Measurements from ENCODE around the gene SMTNL2. TPM values are rescaled to one million over a fixed set of nuclear protein-coding genes. Genes with fewer than 3 reads are reported as not detected.
"Not testable (repeated sequence)": the region's sequence is repeated elsewhere in the genome, so short reads cannot be mapped to it uniquely, and the experiment has no call there.

Gene SMTNL2
- total and polyA plus RNA-seq, 10 donors: 0.22 to 1.5 (median 0.80) TPM

DNA sequence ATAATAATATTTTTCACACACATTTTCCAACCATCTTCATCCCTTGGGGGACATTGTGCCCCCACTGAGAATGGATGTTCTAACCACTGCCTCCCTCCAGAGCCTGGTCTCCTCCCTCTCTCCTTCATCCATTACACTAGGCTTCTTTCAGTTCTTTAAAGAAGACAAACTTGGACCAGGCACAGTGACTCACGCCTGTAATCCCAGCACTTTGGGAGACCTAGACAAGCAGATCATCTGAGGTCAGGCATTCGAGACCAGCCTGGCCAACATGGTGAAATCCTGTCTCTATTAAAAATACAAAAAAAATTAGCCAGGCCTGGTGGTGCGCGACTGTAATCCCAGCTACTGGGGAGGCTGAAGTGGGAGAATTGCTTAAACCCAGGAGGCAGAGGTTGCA lies 50.6 kb downstream of the SMTNL2 start:
- WGBS, 5 donors: 63 to 80% (median 69%) methylated on average over 4 of the region's 4 CpGs
- Histone ChIP-seq H3K36me3 (no peaks in the 10 kb centered on the region), H3K27ac (no peak overlapping the region), H3K9me3 (no peaks in the 10 kb centered on the region), H3K4me1 (peaks cover 7 to 37% (median 29%) of the 10 kb centered on the region in 6 donors), H3K4me3 (no peak overlapping the region), H3K27me3 (replicated peaks in 1 of 7) (peaks cover 0 to 50% (median 11%) of the 10 kb centered on the region in 7 donors)
- no peak for DNase-seq
- TF ChIP-seq POLR2AphosphoS5 (IDR thresholded peaks at IDR 0.05) (no peak), POLR2A (IDR thresholded peaks at IDR 0.05) (no peak)
- TF ChIP-seq, protein P1, sequence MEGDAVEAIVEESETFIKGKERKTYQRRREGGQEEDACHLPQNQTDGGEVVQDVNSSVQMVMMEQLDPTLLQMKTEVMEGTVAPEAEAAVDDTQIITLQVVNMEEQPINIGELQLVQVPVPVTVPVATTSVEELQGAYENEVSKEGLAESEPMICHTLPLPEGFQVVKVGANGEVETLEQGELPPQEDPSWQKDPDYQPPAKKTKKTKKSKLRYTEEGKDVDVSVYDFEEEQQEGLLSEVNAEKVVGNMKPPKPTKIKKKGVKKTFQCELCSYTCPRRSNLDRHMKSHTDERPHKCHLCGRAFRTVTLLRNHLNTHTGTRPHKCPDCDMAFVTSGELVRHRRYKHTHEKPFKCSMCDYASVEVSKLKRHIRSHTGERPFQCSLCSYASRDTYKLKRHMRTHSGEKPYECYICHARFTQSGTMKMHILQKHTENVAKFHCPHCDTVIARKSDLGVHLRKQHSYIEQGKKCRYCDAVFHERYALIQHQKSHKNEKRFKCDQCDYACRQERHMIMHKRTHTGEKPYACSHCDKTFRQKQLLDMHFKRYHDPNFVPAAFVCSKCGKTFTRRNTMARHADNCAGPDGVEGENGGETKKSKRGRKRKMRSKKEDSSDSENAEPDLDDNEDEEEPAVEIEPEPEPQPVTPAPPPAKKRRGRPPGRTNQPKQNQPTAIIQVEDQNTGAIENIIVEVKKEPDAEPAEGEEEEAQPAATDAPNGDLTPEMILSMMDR (IDR thresholded peaks at IDR 0.05 in 8 of 11, conservative IDR thresholded peaks at IDR 0.05 in 3 of 11): no peak
- intact Hi-C loops (cut with DNase I; ENCODE audit: low total_unique reads): no loop called here

DNA sequence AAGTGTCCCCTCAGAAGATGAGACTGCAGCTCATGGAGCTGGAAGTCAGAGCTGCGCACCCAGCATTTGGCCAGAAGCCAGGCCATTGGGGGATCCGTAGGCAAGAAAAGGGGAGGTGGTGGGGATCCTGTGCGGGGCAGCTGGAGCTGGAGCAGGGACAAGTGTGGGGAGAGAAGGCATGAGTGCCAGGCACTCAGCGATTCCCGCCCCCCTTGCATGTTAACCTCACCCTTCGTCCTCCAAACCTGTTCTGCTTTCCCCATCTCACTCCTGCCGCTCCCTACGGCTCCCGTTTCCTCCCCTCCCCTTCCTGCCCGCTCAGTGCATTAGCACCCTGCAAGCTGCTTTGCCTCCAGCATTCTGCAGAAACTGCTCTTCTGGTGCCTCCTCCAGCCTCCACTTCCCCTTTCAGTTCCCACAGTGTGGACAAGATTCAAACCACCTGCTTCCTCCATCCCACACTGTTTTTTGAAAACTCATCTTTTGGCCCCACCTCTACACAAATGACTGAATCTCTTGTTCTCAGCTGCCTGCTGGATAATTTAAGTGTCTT lies 51.6 kb downstream of the SMTNL2 start:
- Histone ChIP-seq H3K4me1 (peaks cover 7 to 44% (median 29%) of the 10 kb centered on the region in 6 donors), H3K9me3 (no peaks in the 10 kb centered on the region), H3K27me3 (replicated peaks in 1 of 7) (peaks cover 0 to 59% (median 11%) of the 10 kb centered on the region in 7 donors), H3K27ac (no peak overlapping the region), H3K36me3 (no peaks in the 10 kb centered on the region), H3K4me3 (peak overlapping the region in 4 of 8 donors; percentile 15 to 57 (median 22))
- intact Hi-C loops (cut with DNase I; ENCODE audit: low total_unique reads): no loop called here
- TF ChIP-seq POLR2AphosphoS5 (IDR thresholded peaks at IDR 0.05): peak in 1 of 3 donors; percentile 35
- TF ChIP-seq POLR2A (IDR thresholded peaks at IDR 0.05): no peak
- 0 to 9% (median 2%) methylated on average over 10 of the region's 10 CpGs for WGBS, 5 donors
- no peak for DNase-seq

DNA sequence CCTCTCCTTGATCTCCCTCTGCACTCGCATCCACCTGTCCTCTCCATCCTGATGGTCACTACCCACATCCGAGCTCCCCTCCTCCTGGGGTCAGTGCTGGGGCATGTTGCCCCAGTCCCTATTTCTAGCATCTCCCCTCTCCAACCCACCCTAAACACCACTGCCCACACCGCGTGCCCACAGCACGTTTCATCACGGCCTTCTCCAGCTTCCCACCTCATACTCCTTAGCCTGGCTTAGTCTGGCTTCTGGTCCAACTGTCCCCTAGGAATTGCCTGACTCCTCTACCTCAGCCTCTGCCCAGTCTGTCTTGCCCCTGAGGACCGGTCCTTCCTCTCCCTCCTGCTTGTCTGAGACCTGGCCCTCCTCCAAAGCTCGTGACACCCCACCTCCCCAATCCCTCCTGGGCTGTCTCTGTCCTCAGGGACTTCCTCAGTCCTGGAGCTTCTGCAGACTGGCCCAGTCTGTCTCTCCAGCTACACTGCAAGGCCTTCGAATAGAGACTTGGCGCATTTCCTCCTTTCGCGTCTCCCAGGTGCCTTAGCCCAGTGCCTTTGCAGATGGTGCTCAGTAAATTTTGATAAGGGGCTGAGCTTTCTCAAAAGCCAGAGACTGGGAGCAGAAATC lies 52.3 kb downstream of the SMTNL2 start:
- 36 to 58% (median 43%) methylated on average over 12 of the region's 12 CpGs for WGBS, 5 donors
- Histone ChIP-seq H3K36me3 (no peaks in the 10 kb centered on the region), H3K4me3 (peak overlapping the region in 1 of 8 donors; percentile 57), H3K27ac (no peak overlapping the region), H3K27me3 (replicated peaks in 1 of 7) (peaks cover 0 to 66% (median 17%) of the 10 kb centered on the region in 7 donors), H3K4me1 (peaks cover 7 to 50% (median 34%) of the 10 kb centered on the region in 6 donors), H3K9me3 (no peaks in the 10 kb centered on the region)
- no peak for DNase-seq
- intact Hi-C loops (cut with DNase I; ENCODE audit: low total_unique reads): no loop called here
- TF ChIP-seq POLR2A (IDR thresholded peaks at IDR 0.05) (no peak), POLR2AphosphoS5 (IDR thresholded peaks at IDR 0.05) (no peak)
- TF ChIP-seq, protein P1 (IDR thresholded peaks at IDR 0.05 in 8 of 11, conservative IDR thresholded peaks at IDR 0.05 in 3 of 11): no peak

DNA sequence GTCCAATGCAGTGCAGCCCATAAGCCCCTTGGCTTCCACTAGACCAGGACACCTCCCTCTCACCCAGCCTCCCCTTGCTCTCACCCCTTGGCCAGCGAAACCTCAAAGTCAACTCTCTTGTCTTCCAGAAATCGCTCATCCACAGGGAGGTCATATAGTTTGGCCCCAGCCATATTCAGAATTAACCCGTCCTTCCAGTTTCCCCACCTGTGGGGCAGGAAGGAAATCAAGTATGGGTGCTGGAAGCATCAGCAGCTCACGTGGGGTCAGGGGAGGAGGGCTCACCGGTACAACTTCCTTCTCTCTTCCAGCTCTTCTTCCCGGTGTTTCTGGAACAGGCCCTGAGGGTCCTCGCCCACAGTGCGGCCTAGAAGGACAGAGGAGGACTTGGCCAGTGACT lies 54.4 kb downstream of the SMTNL2 start:
- H3K27ac ChIP-seq; intact Hi-C loops (cut with DNase I; ENCODE audit: low total_unique reads); DNase-seq; H3K36me3 ChIP-seq; H3K9me3 ChIP-seq: not testable (repeated sequence)
- WGBS, 5 donors: 36 to 48% (median 45%) methylated on average over 8 of the region's 8 CpGs
- Histone ChIP-seq H3K4me1 (peaks cover 7 to 56% (median 37%) of the 10 kb centered on the region in 6 donors), H3K27me3 (replicated peaks in 1 of 7) (peaks cover 0 to 87% (median 30%) of the 10 kb centered on the region in 7 donors), H3K4me3 (peak overlapping the region in 1 of 8 donors; percentile 47)

DNA sequence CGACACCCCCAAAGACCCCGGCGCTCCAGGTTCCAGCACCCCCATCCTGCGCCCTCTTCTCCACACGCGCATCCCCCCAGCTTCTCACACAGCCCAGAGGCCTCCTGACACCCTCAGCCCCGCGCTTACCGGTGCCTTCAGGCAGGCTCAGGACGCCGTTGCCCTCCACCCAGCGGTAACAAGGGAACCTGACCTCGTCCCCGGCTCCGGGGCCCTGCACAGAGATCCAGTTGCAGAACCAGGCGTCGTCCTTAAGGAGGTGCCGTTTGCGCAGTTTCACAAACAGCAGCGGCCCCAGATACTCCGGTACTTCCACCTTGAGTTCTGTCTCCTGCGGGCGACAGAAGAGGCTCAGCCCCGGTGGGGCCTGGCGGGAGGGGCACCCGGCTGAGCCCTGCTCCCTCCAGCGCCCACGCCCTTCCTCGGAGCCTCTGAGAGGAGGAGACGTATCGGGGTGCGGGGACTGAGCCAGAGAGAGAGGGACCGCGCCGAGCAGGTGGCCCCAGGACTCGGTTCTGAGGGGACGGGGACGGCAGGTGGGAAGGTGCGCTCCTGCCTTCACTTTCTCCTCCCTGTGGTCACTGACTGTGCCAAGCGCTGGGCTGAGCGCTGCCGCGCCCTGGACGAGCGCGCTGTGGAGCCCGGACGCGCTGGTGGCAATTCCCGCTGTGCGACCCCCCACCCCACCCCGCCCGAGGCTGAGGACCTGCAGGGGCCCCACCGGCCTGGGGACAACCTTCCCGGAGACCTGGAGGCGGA lies 55.2 kb downstream of the SMTNL2 start:
- H3K27ac ChIP-seq; H3K9me3 ChIP-seq; H3K36me3 ChIP-seq; intact Hi-C loops (cut with DNase I; ENCODE audit: low total_unique reads): not testable (repeated sequence)
- Histone ChIP-seq H3K27me3 (replicated peaks in 1 of 7) (peaks cover 0 to 93% (median 30%) of the 10 kb centered on the region in 7 donors), H3K4me3 (peak overlapping the region in 1 of 8 donors; percentile 47), H3K4me1 (peaks cover 7 to 56% (median 37%) of the 10 kb centered on the region in 6 donors)
- peak; percentile 81 for DNase-seq
- WGBS, 5 donors: 4 to 40% (median 6%) methylated on average over 8 to 26 of the region's 56 CpGs

DNA sequence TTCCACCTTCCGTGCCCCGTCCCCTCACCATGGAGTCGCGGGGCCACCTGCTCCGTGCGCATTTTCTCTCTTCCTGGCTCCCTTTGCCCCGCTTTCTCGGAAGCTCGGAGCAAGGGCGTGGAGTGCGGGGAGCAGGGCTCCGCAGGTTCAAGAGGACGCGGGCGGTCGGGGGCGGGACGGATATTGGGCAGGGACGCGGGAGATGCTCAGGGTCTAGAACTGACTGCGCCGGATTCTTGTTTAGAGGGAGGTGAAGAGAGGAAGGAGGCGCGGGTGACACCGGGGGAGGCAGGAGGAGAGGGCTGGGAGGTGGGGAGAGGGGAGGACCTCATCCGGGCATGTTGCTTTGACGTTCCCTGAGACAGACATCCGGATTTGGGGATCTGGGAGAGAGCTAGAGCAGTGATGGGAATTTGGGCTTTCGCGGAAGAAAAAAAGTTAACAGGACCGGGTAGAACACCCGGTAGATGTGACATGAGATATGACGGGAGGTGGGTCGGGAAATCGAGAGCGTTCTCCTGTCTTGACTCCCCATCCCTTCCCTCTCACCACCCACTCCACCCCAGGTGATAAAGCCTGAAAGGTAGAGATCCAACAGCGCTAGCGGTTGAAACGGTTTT lies 56.4 kb downstream of the SMTNL2 start:
- intact Hi-C loops (cut with DNase I; ENCODE audit: low total_unique reads); H3K9me3 ChIP-seq; DNase-seq; H3K36me3 ChIP-seq; H3K27ac ChIP-seq: not testable (repeated sequence)
- WGBS, 5 donors: 1 to 14% (median 3%) methylated on average over 28 to 36 of the region's 39 CpGs
- H3K27me3 ChIP-seq (replicated peaks in 1 of 7): peaks cover 0 to 93% (median 30%) of the 10 kb centered on the region in 7 donors
- H3K4me3 ChIP-seq: peak overlapping the region in 1 of 8 donors; percentile 9
- peaks cover 4 to 48% (median 30%) of the 10 kb centered on the region in 6 donors for H3K4me1 ChIP-seq

All from spleen (tissue), 11 donors.